Measurements from ENCODE around the gene LCN9.

The LCN9 gene, protein sequence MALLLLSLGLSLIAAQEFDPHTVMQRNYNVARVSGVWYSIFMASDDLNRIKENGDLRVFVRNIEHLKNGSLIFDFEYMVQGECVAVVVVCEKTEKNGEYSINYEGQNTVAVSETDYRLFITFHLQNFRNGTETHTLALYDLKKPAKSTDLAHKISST

DNA sequence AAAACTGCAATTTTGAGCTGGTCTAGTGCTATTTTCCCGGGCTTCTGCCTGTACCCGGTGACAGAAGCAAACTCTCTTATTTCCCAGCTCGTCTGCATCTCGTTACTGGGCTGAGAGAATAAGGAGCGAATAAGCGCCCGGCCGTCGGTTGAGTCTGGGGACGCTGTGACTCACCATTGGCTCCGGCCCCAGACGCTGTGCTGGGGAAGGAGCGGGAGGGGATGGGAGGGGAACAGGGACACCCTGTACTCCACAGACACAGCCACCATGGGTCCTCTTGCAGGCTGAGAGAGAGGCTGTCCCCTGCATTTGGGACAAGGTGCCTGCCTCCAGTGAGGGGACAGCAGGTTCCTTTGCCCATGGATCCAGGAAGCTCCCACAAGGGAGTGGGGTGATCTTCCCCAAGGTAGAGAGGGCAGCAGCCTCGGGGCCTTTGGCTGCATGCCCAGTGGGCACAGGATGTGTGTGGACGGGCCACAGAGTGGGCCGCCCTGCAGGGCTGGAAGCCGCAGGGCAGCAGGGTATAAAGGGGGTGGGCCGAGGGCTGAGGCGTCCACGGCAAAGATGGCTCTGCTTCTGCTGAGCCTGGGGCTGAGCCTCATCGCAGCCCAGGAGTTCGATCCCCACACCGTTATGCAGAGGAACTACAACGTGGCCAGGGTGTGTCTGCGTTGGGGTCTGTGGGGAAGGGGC is at the start of gene LCN9:
TSS of gene LCN9 (plus strand) at position 552 of the 693 bp plus-strand sequence. CDS start at position 565, 13 bp downstream.
- FAIRE-seq (no peak), DNase-seq (ENCODE audit: insufficient read length, low spot score) (no peak)
- no peak for TF ChIP-seq POLR2A (IDR thresholded peaks at IDR 0.05; ENCODE audit: low read depth, low read length)

DNA sequence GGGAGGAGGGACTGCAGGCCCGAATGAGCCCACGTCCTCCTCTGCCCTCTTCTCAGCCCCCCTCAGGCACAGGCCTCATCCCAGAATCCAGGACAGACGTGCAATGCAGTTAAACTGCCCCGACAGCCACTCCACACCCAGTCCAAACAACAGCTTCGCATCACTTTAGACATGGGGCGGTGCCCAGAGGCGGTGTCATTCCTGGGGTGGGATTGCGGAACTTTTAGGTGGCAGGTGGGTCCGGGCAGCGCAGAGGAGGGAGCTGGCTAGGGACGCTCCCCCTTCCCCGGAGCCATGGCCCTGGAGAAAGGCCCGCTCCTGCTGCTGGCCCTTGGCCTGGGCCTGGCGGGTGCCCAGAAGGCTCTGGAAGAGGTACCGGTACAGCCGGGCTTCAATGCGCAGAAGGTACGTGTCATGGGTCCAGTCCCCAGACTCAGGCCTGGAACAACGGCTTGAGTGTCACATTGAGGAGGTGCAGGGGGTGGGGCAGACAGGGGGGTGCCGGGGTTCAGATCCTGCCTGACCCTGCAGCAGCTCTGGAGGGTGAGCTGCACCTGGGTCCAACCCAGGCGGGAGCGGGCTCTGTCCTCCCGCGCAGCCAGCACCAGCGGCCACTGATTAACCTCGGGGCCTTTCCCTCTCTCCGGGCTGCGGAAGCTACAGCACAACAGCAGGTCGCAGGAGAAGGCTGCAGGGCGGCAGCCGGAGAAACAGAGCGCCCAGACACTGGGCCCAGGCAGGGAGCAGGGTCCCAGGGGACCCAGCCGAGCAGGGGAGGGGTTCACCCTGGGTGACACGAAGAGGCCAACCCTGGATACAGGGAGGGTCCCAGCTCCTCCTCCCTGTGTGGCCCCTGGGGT is 48.9 kb upstream of the LCN9 start:
- TF ChIP-seq POLR2A (IDR thresholded peaks at IDR 0.05; ENCODE audit: low read depth, low read length), result no peak
- DNase-seq (ENCODE audit: insufficient read length, low spot score) (no peak), FAIRE-seq (no peak)

DNA sequence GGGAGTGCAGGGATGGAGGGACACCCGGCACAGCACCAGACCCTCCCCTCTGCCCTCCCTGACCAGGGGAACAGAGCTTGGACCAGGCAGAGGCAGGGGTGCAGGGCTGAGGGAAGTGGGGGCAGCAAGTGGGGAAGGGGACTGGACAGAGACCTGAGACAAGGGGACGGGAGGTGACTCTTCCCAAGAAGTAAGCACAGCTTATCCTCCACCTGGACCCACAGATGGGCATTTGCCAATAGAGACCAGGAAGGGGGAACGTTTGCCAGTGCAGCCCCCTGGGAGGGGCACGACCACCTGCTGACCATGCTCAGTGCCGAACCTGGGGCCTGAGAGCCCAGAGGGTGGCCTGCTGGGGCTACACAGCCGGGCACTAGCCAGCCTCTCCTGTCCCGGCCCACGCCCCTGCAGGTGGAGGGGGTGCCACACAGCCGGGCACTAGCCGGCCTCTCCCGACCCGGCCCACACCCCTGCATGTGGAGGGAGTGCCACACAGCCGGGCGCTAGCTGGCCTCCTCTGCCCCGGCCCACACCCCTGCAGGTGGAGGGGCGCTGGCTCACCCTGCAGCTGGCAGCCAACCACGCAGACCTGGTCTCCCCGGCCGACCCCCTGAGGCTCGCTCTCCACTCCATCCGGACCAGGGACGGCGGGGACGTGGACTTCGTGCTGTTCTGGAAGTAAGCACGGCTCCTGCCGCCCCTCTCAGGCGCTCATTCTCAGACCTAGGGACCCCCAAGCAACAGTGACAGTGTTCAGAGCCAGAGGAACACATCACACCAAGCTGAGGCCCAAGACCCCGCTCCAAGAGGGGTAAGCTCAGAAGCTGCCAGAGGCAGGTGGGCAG is 48.1 kb upstream of the LCN9 start:
- DNase-seq (ENCODE audit: insufficient read length, low spot score) (no peak), FAIRE-seq (no peak)
- TF ChIP-seq POLR2A (IDR thresholded peaks at IDR 0.05; ENCODE audit: low read depth, low read length), result no peak

DNA sequence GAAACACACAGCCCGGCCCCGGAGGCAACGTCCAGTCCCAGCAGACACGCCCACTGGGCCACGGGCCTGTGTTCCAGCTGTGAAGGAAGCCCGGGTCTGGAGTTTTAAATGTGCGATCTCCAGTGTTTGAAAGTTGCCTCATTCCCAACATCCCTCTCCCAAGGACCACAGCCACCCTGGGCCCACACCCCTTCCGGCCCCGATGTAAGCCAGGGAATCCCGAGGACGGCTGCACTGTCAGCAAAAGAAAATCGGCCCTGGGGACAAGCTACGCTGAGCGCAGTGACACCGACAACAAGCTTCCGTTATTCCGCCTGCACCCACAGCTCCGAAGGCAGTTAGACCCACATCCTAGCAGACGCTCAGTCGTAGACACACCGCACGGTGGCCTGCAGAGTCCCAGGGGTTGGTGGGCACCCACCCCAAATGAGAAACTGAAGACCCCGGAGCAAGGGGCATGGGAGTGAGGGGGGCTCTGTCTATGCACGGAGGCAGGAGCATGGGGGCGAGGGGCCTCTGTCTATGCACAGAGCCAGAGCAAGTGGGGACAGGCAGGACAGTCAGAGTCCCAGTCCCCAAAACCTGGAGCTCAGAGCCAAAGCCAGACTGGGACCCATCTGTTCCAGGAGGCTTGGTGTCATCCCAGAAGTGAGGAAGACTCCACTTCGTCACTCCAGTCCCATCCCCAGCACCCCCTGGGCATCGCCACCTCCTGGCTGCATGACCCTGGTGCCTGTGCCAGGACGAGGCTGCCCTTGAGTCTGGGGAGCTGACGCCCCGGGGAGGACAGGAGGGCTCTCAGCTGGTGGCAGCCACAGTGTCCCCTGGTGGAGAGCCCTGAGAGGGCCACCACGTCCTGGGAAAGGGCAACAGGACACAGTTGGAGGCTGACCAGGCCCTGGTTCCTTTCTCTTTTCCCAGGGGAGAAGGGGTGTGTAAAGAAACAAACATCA is 47.2 kb upstream of the LCN9 start:
- DNase-seq (ENCODE audit: insufficient read length, low spot score) (no peak), FAIRE-seq (no peak)
- no peak for TF ChIP-seq POLR2A (IDR thresholded peaks at IDR 0.05; ENCODE audit: low read depth, low read length)

DNA sequence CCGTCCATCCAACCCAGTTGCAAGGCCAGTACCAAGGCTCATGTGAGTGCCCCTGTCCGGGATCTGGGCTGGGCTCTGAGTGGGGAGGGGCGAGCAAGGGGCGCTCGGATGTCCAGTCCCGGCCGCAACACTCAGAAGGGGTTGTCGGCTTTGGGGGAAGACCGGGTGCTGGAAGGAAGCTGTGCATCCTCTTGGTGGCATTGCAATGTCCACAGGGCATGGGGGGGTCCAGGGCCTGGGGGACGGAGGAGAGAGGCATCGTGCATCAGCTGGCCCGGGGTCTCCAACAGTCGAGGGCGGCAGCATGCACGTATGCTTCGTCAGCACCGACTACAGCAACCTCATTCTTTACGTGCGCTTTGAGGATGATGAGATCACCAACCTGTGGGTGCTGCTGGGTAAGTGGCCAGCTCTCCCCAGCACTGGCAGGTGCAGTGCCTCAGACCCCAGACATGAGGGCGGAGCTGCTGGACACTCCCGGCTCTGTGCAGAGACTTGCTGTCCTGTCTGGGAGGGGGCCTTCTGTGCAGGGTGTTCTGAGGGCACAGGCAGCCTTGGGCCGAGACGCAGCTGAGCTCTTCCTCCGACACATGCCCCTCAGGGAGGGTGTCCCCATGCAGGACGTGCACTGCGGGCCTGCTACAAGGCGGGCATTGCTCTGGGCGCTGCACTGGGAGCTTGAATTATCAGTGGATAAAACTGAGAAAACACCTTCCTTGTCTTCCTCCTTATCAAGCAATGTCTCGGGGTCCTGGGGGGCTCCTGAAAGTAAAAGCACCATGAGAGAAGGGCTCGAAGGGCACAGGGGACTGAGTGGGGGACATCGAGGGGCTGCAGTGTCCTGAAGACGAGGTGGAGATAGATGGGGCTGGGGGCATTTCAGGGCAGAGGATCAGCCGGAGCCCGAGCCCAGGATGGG is 46.2 kb upstream of the LCN9 start:
- TF ChIP-seq POLR2A (IDR thresholded peaks at IDR 0.05; ENCODE audit: low read depth, low read length), result no peak
- DNase-seq (ENCODE audit: insufficient read length, low spot score), result no peak
- no peak for FAIRE-seq

DNA sequence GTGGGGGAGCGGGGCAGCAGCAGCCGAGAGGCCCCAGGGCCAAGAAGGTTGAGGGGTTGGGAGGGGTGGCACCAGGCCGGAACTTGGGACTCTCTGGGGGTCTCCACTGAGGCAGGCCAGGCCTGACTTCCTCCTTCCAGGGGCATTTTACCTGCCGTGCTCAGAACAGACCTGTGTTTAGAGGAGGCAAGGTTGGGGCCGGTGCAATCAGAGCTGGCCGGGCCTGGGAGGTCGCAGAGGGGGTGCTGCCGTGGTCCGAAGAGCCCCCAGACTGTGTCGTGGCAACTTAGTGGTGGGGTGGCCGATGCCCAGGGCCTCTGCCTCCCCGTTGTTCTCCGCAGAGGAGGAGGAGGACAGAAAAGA is 45.6 kb upstream of the LCN9 start:
- no peak for FAIRE-seq
- TF ChIP-seq POLR2A (IDR thresholded peaks at IDR 0.05; ENCODE audit: low read depth, low read length), result no peak
- DNase-seq (ENCODE audit: insufficient read length, low spot score), result no peak

DNA sequence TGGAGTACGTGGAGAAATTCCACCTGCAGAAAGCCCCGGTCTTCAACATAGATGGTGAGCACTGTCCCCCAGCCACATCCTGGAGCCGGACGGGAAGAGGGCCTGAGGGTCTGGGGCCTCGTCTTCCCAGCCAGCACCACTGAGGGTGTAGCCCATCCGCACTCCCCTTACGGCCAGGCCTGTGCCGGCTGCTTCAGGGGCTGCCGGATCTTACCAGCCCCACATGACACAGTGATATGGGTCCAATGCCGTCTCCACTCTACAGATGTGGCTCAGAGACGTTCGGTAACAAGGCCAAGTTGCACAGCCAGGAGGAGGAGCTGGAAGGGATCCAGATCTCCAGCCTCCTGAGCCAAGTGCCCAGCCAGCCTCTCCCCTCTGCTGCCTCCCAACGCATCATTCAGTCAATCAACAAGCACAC is 45.1 kb upstream of the LCN9 start:
- TF ChIP-seq POLR2A (IDR thresholded peaks at IDR 0.05; ENCODE audit: low read depth, low read length), result no peak
- no peak for FAIRE-seq
- DNase-seq (ENCODE audit: insufficient read length, low spot score), result no peak

DNA sequence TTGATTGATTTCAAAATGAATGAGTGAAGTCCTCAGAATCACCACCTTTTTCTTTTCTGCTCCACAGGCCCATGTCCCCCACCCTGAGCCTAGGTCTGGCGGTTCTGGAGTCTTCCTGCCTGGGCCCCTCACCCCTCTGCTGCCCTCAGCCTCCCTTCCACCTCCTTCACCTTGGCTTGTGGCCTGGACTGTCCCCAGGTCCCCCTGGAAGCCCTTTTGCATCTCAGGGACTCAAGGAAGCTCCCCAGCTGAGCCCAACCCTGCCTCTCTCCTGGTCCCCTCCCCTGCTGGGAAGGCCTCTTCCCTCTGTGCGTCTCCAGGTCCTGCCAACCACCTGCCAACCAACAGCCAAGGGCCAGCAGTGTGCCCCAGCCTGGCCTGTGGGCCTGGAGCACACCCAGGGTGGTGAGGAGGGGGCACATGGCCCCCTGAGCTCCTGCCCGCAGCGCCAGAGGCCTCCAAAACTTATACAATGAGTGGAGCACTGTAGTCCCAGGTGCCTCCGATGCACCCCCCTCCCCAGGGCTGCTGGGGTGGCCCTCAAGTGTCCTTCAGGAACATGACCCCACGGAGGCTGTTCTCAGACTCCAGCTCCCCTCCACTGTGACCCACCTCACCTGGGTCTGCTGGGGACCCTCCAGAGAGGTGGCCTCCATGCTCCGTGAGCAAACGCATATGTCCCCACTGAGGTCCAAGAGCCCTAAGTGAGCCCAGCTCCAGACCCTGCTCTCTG is 44.1 kb upstream of the LCN9 start:
- no peak for FAIRE-seq
- DNase-seq (ENCODE audit: insufficient read length, low spot score), result no peak
- TF ChIP-seq POLR2A (IDR thresholded peaks at IDR 0.05; ENCODE audit: low read depth, low read length), result no peak

DNA sequence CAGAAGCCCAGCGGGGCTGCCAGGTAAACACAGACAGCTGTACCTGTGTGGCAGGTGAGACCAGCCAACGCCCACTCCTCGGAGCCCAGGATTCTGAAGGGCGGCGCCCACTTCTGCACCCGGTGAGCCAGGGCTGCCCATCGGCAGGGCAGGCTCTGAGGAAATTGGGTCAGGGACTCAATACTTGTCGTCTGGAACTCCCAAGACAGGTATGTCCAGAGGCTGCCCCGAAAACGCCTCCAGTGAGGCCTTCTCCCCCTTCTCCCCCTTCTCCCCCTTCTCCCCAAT is 43.6 kb upstream of the LCN9 start:
- DNase-seq (ENCODE audit: insufficient read length, low spot score) (no peak), FAIRE-seq (no peak)
- no peak for TF ChIP-seq POLR2A (IDR thresholded peaks at IDR 0.05; ENCODE audit: low read depth, low read length)

DNA sequence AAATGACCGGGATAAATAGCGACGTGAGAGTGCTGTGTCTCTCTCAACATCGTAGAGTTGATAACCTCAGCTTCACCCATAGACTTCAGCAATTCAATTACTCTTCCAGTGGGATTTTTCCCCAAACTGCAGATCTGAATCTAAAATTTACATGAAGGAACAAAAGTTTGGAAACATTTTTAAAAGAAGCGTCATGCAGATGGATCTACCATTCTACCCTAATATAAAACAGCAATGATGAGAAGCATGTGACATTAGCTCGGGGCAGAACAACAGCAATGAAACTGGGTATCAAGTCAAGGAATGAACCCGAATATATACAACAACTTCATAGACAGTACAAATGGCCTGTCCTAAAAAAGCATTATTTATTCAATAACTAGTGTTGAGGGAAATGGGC is 42.6 kb upstream of the LCN9 start:
- FAIRE-seq (no peak), DNase-seq (ENCODE audit: insufficient read length, low spot score) (no peak)
- no peak for TF ChIP-seq POLR2A (IDR thresholded peaks at IDR 0.05; ENCODE audit: low read depth, low read length)

DNA sequence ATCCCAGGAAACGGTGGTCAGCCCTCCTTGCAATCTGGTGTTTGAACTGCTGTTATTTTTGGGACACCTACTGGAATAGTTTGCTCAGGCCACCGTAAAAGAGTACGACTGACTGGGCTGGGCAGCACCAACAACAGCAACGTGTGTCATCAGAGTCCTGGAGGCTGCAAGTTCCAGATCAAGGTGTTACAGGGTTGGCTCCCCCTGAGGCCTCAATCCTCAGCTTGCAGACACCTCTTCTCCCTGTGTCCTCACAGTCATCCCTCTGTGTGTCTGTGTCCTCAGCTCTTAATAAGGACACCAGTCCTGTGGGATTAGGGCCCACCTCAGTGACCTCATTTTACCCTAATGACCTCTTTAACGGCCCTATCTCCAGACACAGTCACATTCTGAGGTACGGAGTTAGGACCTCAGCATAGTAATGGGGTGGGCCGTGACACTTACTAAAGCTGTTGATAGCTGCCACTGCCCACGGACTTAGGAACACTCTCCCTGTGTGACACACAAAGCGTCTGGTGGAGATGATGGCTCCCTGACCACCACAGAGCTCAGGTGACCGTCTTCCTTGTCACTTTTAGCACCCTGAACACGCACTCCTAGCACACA is 40.6 kb upstream of the LCN9 start:
- no peak for TF ChIP-seq POLR2A (IDR thresholded peaks at IDR 0.05; ENCODE audit: low read depth, low read length)
- no peak for FAIRE-seq

More for the DNA sequence above, 40.6 kb upstream of the LCN9 start:
- no peak for DNase-seq (ENCODE audit: insufficient read length, low spot score)

Data from H54 (cell line).